Measurements from ENCODE around the gene RCAN2. TPM values are rescaled to one million over a fixed set of nuclear protein-coding genes. Genes with fewer than 3 reads are reported as not detected.

RCAN2 gene
- total RNA-seq, 4 donors from 2014 or later, result 4.7 to 23.1 (median 6.6) TPM

DNA sequence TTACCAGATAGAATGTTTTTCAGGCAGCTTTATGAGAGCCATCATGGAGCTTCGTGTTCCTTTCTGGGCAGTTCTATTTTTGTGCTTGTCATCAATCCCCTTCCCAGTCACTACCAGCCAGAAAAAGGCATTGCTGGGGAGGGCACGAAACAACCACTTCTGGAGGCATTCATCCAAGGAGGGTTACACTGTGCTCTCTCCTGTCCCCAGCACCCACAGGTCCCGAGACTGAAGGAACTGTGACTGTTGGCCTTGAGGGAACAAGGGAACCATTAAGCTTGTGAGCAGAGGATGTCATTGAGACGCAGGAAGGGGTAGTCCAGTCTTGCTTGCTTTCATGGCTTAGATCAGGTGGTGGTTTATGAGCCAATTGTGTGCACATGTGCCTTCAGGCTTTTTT is 300.4 kb downstream of the RCAN2 start:
- H3K9me3 ChIP-seq, result no peaks in the 10 kb centered on the region
- TF ChIP-seq, protein P1, sequence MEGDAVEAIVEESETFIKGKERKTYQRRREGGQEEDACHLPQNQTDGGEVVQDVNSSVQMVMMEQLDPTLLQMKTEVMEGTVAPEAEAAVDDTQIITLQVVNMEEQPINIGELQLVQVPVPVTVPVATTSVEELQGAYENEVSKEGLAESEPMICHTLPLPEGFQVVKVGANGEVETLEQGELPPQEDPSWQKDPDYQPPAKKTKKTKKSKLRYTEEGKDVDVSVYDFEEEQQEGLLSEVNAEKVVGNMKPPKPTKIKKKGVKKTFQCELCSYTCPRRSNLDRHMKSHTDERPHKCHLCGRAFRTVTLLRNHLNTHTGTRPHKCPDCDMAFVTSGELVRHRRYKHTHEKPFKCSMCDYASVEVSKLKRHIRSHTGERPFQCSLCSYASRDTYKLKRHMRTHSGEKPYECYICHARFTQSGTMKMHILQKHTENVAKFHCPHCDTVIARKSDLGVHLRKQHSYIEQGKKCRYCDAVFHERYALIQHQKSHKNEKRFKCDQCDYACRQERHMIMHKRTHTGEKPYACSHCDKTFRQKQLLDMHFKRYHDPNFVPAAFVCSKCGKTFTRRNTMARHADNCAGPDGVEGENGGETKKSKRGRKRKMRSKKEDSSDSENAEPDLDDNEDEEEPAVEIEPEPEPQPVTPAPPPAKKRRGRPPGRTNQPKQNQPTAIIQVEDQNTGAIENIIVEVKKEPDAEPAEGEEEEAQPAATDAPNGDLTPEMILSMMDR (IDR thresholded peaks at IDR 0.05), result no peak
- TF ChIP-seq POLR2A (IDR thresholded peaks at IDR 0.05), result no peak
- no peaks in the 10 kb centered on the region for H3K4me1 ChIP-seq
- no peak overlapping the region for H3K27ac ChIP-seq
- DNase-seq, result no peak
- no peaks in the 10 kb centered on the region for H3K36me3 ChIP-seq
- no peaks in the 10 kb centered on the region for H3K27me3 ChIP-seq
- no peak overlapping the region for H3K4me3 ChIP-seq

DNA sequence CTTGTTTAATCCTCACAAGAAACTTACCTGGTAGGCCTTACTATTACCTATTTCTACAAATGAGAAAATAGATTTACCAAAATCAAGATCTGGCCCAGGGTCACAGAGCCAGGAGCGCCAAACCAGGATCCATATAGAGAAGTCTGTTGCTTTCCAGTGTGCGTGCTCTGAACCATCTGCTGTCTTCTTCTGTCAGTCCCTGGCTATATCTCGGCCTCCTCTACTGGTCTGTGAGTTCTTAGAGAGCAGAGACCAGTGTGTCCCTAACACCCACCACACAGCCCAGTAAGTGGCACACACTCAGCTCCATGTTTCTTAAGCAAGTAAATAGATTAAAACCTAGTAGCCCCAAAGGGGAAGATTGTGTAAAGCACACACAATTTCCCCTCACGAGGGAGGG is 301.5 kb downstream of the RCAN2 start:
- no peak overlapping the region for H3K27ac ChIP-seq
- no peaks in the 10 kb centered on the region for H3K27me3 ChIP-seq
- H3K4me3 ChIP-seq, result no peak overlapping the region
- H3K9me3 ChIP-seq, result no peaks in the 10 kb centered on the region
- no peaks in the 10 kb centered on the region for H3K4me1 ChIP-seq
- TF ChIP-seq, protein P1 (IDR thresholded peaks at IDR 0.05), result no peak
- no peak for TF ChIP-seq POLR2A (IDR thresholded peaks at IDR 0.05)
- no peaks in the 10 kb centered on the region for H3K36me3 ChIP-seq
- DNase-seq, result no peak

DNA sequence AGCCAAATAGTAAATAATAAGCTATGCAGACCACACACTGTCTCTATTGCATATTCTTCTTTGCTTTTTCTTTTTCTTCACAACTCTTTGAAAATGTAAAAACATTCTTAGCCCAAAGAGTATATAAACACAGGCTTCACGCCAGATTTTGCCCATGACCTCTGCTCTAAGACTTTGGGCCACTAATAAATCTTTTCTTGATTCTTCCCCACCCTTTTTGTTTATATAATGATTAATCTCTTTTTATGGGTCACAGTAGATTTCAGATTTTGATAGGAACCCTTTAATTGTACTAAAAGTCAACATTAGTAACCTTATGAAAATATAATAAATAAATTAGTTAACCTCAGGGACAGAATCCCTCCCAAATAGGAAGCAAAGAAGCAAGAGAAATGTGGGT is 304.7 kb downstream of the RCAN2 start:
- no peak for DNase-seq
- Histone ChIP-seq H3K4me3 (no peak overlapping the region), H3K9me3 (no peaks in the 10 kb centered on the region), H3K4me1 (no peaks in the 10 kb centered on the region), H3K27ac (no peak overlapping the region), H3K36me3 (no peaks in the 10 kb centered on the region), H3K27me3 (no peaks in the 10 kb centered on the region)
- TF ChIP-seq POLR2A (IDR thresholded peaks at IDR 0.05), result no peak
- TF ChIP-seq, protein P1 (IDR thresholded peaks at IDR 0.05), result no peak

DNA sequence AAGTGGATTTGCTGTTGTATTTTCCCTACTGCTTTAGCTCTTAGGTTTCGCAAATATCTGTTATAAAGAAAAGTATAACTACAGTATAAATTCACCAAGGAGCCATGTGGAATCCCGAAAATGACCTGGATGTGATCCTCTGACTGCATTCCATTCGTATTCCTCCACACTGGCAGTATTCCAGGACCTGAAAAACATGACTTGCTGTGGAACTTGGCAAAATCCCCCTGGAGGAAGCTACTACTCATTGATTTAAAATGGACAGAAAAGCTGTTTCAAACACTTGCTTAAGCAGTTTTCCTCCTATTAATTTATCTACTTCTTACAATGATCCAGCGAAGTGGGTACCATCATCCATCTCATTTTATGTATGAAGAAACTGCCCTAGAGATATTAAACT is 307.1 kb downstream of the RCAN2 start:
- Histone ChIP-seq H3K27me3 (no peaks in the 10 kb centered on the region), H3K27ac (no peak overlapping the region), H3K36me3 (no peaks in the 10 kb centered on the region), H3K9me3 (no peaks in the 10 kb centered on the region), H3K4me1 (no peaks in the 10 kb centered on the region), H3K4me3 (no peak overlapping the region)
- no peak for TF ChIP-seq POLR2A (IDR thresholded peaks at IDR 0.05)
- TF ChIP-seq, protein P1 (IDR thresholded peaks at IDR 0.05), result no peak
- DNase-seq, result no peak

DNA sequence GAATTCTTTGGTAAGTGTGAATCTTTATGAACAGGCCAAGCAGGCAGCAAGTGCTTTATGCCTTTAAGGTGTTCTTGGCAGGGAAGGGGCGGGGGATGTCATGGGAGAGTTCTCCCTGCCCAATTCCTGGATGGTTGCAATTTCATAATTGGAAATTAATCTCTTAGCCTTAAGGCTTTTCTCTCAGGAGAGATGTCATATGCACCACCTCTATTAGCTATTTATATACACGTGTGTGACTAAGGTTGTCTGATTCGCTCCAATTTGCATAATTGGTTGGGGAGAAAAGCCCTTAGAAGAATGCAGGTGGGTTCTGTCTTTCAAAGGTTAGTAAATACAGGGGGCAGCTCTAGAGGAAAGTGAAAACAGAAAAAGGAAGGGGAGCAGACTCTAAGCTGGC is 315.3 kb downstream of the RCAN2 start:
- H3K27me3 ChIP-seq, result no peaks in the 10 kb centered on the region
- TF ChIP-seq, protein P1 (IDR thresholded peaks at IDR 0.05), result no peak
- no peak for TF ChIP-seq POLR2A (IDR thresholded peaks at IDR 0.05)

DNA sequence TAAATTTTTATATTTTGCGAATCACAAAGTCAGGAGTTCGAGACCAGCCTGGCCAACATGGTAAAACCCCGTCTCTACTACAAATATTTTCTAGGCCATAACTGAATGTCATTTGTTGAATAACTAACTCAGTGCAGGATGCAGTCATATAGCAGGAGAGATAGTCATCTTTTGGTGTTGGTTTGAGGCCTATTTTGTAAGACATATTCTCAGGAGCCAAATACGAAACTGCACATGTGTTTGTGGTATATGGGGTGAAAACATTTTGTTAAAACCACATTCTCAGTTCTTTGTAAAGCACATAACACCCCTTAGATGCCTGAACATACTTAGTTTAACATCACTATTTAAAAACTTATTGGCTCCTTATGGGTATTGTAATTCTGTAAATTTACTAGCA is 315.8 kb downstream of the RCAN2 start:
- TF ChIP-seq POLR2A (IDR thresholded peaks at IDR 0.05), result no peak
- TF ChIP-seq, protein P1 (IDR thresholded peaks at IDR 0.05), result no peak
- no peak for DNase-seq
- no peak overlapping the region for H3K4me3 ChIP-seq
- H3K4me1 ChIP-seq, result peaks cover 0 to 14% (median 0%) of the 10 kb centered on the region in 4 donors
- no peaks in the 10 kb centered on the region for H3K36me3 ChIP-seq
- no peaks in the 10 kb centered on the region for H3K27me3 ChIP-seq
- H3K9me3 ChIP-seq, result no peaks in the 10 kb centered on the region
- H3K27ac ChIP-seq, result no peak overlapping the region

More for the DNA sequence above, 315.3 kb downstream of the RCAN2 start:
- DNase-seq, result no peak
- peaks cover 0 to 8% (median 0%) of the 10 kb centered on the region in 4 donors for H3K4me1 ChIP-seq
- H3K9me3 ChIP-seq, result no peaks in the 10 kb centered on the region
- H3K27ac ChIP-seq, result no peak overlapping the region
- H3K36me3 ChIP-seq, result no peaks in the 10 kb centered on the region
- no peak overlapping the region for H3K4me3 ChIP-seq
